Activated CD4-positive, CD25-positive, alpha-beta regulatory T cell treated with anti-CD3 and anti-CD28 coated beads, Interleukin-2, amount 50 U/mL, for 24 hours (primary cell): ENCODE results near the gene PADI2.

ENCODE experiments used
- ATAC-seq, 2 donors: fragments of 150-1000 bp; cut with Tn5 transposase; one replicate each; pipeline ENCODE4 v1.10.0; 2021; ENCODE audit warnings: mild to moderate bottlenecking in 1 of 2, moderate library complexity in 1 of 2

Gene PADI2

GRCh38 chr1:17119076-17119772, at the start of gene PADI2:
Gene PADI2, minus strand, starts transcription at chr1:17119451. Its CDS starts 80 bp downstream, at chr1:17119371.
- peak; percentile 75 to 84 for ATAC-seq

DNA sequence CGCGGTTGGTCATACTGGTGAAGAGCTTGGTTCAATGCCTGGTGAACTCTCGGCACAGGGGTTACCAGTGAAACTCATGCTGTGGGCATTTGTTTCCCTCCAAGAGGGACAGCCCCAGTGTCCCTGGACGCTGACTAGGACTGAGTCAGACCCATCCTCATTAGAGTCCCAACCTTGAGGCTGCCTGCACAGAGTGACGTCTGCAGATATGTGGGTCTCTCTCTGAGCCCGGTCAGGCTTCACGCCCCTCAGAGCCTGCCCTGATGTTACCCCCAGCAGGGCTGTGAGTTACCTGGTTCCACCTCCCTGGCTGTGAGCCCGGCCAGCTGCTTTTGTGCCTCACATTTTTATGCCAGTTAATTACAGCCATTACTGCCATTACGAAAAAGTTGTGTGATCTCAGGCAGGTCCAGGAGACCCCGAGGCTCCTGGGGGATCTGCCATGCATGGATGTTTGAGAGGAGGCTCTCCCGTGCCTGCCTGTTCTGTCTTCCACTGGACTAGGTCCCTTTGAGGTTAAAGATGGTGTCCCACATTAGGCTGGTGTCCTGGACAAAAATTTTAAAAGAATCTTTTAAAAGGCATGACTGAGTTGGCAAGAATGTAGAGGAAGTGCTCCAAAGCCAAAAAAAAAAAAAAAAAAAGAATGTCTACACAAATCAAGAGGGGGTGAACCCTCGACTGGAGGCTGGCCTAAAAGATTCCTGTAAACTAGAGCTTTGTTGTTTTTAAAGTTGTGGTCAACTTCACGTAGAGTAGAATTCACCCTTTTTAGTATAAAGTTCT, 49.0 kb upstream of the PADI2 start:
- no peak for ATAC-seq

DNA sequence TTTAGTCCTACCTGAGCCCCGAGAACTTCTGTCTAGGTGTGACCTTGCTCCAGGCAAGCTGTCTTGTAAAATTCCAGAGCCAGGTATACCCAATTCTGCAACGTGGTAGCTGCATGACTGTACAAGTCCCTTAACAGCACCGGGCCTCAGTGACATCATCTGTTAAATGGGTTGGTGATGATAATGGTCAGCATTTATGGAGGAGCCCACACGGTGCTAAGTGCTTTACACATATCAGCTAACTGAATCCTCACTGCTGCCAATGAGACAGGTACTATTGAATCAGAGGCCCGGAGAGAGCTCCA, 48.5 kb upstream of the PADI2 start:
- ATAC-seq = no peak

- ATAC-seq = no peak
Observed at GRCh38 chr1:17167041-17167785, 48.0 kb upstream of the PADI2 start.

GRCh38 chr1:17165823-17166222, 46.6 kb upstream of the PADI2 start:
- ATAC-seq = no peak

GRCh38 chr1:17163789-17164666, 44.8 kb upstream of the PADI2 start:
- ATAC-seq = no peak

DNA sequence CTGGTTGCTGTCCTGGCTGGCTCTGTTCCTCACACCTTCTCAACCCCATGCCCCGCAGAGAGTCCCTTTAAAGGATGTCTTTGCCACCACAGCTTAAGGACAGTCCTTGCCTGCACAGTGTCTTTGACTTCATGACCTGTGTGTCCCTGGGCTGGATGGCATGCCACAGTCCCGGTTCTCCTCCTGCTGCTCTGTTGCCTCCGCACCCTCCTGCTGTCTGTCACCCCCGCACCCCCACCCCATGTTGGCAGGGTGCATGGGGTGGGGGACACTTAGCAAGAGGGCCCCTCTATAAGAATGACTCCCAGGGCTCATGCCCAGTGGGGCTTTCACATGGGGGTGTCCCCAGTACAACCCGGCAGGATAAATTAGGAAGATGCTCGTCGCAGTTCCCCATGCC, 44.1 kb upstream of the PADI2 start:
- ATAC-seq = no peak

DNA sequence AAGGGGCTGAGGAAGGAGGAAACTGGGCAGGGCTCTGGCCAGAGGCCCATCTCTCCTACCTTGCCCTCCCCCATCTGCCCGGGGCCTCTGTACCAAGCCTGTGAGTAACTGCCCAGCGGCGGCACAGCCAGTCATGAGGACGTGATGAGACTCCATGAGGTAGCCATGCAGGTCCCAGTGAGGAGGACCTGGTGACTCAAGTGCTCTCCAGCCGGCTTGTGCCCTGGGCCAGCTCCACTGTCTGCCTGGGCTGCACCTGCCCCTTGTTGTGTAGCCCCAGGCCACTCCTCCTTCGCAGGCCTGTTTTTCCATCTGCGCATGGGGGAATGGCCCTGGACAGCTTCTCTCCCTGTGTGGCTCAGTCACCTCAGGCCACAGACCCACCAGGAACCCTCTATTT, 43.7 kb upstream of the PADI2 start:
- no peak for ATAC-seq

GRCh38 chr1:17161926-17162800, 42.9 kb upstream of the PADI2 start:
- no peak for ATAC-seq

DNA sequence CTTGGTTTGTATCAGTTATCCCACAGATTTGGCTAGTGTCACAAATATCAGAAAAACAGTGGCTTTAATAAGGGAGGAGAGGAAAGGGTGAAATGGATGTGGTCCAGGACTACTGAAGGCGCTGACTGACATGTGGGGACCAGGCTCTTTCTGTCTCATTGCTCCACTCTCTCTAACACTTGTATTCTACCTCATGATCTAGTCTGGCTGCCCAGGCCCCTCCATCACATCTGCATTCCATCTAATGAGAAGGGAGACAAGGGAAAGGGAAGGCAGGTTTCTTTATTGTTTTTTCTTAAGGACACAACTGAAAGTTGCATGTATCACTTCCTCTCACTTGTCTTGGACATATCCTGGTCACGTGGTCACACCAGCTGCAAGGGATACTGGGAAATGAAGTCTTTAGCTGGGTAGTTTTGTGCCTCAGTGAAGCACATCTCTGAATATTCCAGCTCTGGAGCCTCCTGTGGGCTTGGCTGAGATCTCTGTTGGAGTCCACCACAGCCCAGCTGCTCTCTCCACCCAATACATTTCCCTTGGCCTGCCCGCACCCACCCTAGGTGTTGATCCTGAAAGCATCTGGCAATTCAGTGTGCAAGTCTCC, 42.0 kb upstream of the PADI2 start:
- ATAC-seq = no peak

DNA sequence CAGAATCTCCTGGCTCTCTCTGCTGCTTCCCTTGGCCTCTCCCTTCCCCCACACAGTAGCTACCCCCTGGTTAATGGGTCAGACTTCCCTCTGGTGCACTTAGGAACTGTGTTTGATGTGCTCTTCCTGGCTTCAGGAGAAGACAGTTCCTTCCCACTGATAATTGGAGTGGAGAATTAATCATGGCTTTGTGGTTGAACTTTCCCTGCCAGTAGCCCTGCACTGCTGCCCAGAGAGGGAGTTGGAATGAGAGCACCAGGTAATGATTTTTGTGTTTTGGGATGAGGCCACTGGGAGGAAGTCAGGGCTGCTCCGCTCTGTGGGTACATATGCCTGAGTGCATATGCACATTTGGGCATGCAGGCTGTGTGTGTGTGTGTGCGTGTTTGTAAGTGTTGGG, 39.7 kb upstream of the PADI2 start:
- ATAC-seq = no peak

GRCh38 chr1:17156108-17156507, 36.9 kb upstream of the PADI2 start:
- no peak for ATAC-seq

GRCh38 chr1:17155257-17155920, 36.1 kb upstream of the PADI2 start:
- ATAC-seq = no peak

DNA sequence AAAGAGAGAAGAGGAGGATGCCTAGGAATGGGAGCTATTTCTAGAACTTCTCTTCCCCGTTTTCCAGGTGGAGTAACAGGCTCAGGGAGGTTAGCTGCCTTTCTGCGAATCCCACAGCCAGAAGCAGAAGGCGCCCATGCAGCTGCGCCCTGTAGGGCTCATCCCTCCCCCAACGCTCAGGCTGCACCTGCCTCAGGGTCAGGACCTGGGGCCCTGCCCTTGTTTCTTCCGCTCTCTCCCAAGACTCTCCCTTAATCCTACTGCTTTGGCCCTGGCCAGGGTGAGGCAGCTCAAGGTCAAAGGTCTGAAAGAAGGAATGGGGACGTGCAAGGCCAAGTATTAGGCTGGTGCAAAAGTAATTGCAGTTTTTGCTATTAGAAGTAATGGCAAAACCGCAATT, 30.5 kb upstream of the PADI2 start:
- no peak for ATAC-seq

DNA sequence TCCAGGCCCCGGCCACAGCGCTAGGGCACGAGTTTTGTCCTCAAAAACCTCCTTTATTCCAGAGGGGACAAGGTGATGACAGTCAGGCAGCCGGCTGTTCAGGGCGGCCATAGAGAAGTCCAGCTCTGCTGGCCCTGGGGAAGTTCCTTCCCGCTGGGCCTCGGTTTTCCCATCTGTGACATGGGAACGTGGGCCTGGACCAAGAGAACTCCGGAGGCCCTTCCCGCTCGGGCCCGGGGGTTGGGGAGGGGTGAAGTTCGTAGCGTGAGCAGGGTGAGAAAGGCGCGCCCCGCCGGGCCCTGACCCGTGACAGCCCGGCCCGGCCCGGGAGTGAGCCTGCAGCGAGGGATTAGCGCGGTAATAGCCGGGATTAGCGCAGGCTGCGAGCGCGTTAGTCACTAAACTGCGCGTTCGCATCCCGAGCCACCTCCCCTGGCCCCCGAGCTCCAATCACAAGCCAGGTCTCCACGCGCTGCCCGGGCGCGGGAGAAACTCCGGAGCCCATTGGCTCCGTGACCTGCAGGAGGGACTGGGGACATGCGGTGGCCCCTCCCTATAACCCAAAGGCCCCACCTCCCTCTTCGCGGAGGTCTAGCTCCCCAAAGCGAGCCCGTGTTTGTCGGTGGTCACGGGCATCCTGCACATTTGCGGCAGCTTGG, 29.8 kb upstream of the PADI2 start:
- ATAC-seq = no peak

- ATAC-seq = no peak
Observed at GRCh38 chr1:17145648-17146047, 26.4 kb upstream of the PADI2 start.

GRCh38 chr1:17143760-17144159, 24.5 kb upstream of the PADI2 start:
- ATAC-seq = no peak

DNA sequence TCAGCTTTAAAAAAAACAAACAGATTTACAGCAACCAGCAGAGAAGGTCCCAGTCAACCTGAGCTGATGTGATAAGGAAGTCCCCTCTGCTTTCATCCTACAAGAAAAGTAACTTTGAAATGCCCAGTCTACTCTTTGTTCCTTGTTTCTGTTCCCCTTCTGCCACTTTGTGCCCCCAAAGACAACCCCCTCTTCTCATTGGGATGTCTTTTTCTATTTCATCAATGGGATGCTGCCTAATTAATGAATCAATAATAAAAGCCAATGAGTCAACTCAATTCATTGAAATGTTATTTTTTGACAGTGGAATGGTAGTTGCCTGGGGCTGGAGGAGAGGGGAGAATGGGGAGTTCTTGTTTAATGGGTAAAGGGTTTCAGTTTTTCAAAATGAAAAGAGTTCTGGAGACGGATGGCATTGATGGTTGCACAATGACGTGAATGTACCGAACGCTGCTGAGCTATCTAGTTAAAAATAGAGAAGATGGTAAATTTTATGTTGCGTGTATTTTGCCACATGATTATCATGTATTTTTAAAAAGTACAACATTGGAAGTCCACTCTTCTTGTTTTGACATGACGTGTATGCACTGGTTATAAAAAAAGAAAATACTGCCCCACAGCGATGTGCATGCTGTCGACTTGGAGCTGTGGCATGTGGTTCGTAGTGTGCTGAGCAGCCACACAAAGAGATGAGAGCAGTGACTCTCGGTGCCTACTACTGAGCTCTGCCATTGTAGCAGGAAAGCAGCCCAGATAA, 22.4 kb upstream of the PADI2 start:
- peak in 1 of 2 donors; percentile 30 for ATAC-seq

GRCh38 chr1:17140279-17140678, 21.0 kb upstream of the PADI2 start:
- no peak for ATAC-seq
